HG02642 (cell line): Measurements from ENCODE around the gene KHNYN.
"Not testable (repeated sequence)": the region's sequence is repeated elsewhere in the genome, so short reads cannot be mapped to it uniquely, and the experiment has no call there.

Experiments used
- ATAC-seq: cut with Tn5 transposase; IDR thresholded peaks from one replicate; pipeline ENCODE4 v1.9.1; 2021; ENCODE audit warnings: mild to moderate bottlenecking; ENCODE audit not compliant: unreplicated experiment, poor library complexity

KHNYN gene

DNA sequence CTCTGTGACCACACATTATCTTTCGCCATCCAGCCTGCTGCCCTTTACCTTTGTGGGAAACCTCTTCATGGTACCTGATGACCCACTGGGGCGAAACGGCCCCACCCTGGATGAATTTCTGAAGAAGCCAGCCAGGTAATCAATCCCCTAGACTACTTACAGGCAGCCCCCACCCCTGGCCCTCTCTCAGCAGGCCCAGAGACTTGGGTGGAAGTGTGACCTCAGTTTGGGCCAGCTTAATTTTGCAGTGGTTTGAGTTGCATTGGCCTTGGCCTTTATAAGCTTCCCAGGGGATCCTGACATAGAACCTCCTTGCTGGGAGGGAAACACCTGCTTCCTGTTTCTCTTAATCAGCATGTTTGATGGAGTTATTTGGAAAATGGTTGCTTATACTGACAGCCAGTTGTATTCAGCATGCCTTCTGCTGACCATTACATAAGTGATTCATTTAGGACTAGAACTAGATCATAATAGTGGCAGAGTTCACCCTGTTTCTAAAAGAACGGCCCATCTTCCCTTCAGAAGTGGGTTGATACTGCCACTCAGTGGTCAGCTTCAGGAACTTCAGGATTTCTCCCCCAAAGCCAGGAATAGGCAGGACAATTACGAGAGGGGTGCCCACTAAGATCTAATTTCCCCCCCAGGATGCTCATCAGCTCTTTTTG, 6.7 kb downstream of the KHNYN start:
- no peak for ATAC-seq

DNA sequence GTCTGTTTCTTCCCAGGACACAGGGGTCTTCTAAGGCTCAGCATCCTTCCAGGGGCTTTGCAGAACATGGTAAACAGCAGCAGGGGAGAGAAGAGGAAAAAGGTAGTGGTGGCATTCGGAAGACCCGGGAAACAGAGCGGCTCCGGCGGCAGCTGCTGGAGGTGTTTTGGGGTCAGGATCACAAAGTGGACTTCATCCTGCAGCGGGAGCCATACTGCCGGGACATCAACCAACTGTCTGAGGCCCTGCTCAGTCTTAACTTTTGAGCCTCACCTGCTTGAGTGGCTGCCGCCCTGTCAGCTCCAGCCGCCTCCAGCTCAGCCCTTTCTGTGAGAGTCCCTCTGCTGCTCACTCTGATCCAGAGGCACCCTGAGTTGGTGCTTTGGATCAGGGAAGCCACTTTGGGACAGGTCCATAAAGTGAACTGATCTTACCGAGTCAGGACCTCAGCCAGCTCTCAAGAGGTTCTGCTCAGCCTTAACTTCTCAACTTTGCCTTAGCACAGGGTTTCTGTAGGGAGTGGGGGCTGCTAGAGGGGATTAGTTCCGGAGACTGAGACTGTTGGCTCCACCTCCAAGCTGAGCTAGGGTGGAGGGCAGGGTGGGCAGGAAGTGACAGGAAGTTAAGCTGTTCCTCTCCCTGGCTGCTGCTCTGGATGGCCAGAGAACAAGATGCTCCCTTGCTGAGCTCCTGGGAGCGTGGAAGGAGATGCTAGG, 7.4 kb downstream of the KHNYN start:
- ATAC-seq, result no peak

DNA sequence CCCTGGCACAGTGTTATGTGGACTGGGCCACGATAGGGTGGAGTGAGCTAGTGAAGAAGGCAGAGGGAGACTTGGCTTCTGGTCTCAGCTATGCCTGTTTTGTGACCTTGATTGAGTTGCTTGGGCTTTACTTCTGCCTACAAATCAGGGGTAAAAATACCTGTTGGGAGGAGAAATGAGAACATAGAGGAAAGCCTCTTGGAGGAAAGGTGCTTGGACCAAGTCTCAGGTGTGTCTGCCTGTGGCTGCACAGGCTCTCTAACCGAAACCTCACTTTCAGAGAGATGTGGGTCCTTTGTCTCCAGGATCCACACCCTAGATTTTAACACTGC, 7.9 kb downstream of the KHNYN start:
- ATAC-seq, result no peak

DNA sequence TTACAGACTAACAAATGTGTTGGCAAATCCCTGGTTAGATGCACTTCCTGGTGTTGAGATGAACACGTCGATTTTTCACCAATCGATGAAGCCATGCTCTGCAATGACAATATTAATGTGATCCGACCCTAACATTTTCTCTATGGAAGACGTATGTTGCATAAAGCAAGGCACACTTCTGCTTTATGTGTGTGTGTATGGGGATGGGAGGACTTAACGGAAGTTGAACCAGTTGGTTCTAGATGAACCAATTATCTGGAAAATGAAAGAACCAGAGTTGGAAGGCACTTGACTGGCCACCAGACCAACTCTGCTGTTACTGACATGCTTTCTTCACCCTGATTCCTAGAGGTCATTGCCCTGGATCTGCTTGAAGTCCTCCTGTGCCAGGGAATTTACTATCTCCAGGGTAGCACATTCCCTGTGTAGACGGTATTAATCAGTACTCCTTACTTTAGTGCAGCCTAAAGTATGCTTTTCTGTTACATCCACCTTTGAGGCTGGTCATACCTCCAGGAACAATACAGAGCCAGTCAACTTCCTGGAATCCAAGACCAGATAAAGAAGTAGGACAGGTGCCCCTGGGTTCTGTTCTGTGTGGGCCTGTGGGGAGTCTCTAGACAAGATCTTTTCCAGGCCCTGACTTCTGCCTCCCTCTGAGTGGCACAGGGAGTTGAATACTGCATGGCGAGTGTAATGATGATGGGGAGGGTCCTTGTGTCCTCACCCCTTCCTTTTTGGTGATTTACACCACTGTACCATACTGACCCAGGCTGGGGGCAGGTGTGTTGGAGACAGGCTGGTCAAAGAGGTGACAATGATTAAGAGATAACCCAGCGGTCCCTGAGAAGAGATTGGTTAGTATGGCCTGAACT, 8.7 kb downstream of the KHNYN start:
- ATAC-seq, result no peak

DNA sequence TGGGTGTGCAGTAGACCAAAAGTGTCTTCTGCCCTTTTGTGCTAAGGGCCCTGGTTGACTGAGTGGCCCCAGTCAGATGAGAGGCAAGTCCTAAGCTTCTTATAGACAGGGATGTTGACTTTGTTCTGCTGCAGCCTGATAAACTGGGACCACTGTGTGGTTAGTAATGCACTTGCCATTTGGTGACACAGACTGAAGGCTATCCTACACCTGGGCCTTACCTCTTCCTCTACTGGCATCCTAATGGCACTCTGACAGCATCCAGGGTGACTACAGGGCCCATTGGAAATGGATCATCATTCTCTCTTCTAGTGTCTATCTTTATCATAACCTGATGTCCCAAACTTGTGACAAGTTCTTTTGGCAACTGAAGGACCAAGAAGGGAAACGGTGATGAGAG, 9.5 kb downstream of the KHNYN start:
- ATAC-seq, result no peak

DNA sequence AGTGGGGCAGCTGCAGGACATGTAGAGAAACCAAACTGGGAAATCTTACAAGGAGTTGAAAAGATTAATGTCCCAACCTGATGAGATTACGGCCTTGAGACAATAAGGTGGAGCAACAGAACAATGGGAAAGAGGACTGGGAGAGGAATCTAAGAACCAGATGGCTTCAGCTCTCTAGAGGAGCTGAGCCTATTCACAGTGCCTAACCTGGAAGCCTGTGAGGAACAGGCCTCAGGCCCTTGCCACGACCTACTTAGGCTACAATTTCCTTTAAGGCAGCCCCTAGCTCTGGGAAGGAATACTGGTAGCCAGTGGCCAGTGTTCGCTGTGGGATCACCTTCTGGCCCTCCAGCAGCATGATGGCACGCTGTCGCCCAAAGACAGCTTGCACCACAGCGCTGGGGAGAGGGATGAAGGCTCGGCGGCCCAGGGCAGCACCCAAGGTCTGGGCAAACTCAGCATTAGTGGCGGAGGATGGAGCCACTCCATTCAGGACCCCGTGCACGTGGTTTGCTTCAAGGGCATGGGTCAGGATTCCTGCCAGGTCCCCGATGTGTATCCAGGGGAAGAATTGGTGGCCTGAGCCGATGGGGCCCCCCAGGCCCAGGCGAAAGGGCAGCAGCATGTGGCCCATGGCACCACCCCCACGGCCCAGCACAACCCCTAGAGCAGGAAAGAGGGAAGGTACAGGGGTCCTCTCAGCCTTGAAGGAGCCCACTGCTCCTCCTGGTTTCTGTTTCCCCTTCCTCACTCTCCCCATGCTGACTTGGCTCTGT, 10.3 kb downstream of the KHNYN start:
- ATAC-seq, result no peak

DNA sequence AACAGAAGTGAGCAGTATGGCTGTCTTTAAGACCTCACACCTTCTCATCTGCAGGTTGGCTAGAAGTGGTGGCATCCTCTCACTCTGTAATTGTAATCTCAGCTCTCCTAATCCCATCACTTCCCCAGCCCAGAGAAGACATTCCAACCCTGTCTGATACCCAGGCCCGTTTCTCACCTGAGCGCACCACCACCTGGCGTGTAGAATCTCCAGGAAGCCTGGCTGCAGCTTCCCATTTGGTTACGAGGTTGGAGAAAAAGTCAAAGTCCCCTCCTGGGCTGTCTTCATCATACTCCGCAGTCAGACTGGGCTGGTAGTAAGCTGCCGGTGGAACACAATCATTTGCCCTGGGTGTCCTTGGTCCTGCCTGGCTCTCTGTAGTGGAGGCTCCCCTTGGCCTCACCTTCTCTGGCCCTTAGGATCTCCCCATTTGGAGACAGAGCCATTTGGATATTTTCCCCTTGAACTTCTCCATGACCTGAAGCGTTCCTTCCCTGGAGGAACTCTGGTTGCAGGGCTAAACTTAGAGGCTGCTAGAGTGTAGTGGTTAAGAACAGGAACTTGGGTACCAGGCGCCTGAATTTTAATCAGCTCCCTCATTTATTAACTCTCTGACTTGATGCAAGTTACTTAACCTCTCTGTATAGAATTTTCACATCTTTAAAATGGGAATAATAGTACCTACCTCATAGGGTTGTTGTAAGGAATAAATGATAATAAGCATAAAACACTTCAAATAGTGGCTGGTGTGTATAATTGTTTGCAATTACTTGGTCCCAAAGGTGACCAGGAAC, 11.0 kb downstream of the KHNYN start:
- ATAC-seq, result no peak

DNA sequence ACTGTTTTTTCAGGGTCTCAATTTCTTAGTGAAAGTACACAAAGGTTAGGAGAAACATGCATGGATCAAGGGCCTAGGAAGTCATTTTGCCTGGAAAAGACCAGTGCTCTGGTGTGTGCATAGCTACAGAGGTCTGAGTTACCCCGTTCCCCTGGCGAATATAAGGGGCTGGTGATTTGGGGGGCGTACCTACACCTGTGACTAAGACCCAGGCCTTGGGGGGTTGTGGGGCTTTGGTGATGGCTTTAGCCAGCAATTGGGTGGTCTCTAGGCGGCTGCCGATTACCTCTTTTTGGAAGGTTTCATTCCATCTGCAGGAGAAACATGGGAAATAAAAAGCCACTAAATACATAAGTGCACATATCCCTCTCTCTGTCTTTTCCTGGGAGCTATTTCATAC, 11.7 kb downstream of the KHNYN start:
- no peak for ATAC-seq

DNA sequence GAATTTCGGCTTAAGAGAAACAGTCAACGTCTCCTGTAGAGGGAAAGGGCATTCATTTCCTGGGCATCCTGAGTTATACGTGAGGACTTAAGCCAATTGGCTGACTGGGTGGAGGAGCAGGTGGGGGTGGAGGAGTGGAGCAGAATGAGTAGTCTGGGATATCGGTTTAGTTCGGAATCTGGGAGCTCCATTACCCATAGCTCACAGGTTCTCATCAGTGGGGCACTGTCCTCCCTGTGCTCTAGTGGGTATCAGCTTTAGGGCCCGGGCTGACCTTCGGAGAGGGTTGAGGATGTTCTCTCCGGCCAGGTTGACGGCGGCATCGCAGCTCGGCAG, 12.1 kb downstream of the KHNYN start:
- no peak for ATAC-seq

DNA sequence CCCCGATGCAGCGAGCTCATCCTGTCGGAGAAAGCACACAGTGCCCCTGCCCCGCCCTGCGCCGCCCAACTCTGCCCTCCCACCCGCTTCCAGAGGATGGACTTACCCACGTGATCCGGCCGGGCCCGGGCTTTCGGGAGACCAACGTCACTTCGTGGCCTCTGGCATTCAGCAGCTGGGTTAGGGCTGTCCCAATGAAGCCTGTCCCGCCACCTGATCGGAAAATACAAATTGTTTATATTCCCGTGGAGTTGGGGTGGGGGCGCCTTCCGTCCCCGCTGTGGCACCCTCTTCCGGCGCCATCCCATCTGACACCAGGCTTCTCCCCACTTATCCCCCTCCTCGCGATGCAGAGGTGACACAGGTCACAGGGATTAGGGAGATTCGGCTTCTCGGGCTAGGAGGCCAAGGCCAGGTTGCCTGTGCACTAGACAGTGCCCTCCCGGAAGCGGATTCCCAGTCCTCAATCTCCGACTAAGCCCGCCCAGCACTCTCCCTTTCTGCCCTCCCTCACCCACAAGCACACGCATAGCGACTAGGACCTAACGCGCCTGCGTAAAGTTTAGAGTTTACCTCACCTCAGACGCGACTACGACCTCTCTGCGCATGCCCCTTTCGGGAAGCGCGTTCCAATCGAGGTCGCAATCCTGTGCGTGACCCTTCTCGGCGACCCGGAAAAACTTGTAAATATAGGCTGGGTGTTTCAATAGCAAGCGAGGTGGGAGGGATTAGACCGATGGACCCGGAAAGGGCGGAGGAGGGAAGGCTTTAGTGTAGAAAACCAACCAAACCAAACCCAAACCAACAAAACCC, 12.7 kb downstream of the KHNYN start, which contains the start of gene SDR39U1:
Gene SDR39U1, minus strand, starts transcription at position 537 of the 813 bp plus-strand sequence. Its CDS starts 7 bp downstream, at position 530.
- ATAC-seq, result peak; percentile 92

DNA sequence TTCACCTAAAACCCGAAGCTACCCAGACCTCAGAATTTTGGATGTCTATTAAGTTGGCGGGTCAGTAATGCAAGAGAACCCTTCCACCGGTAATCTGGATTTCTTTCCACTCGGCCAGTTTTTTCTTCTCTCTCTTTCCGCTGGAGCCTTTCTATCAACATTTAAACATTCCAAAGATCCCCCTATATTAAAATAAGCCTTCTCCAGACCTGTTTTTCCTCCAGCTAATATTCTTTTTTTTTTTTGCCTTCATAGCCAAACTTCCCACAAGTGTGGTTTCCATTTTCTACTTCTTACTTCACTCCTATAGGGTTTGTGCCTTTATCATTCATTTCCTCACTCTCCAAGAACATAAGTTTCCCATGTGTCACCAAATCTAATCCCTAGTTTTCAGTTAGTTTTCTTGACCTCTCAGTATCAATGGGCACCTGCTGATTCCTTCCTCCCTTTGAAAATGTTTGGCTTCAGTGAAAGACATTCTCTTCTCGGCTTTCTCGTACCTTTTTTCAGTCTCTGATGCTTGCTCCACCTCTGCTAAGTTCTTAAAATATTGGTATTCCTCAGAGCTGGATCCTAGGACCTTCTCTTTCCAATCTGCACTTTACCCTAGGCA, 13.4 kb downstream of the KHNYN start:
- no peak for ATAC-seq

DNA sequence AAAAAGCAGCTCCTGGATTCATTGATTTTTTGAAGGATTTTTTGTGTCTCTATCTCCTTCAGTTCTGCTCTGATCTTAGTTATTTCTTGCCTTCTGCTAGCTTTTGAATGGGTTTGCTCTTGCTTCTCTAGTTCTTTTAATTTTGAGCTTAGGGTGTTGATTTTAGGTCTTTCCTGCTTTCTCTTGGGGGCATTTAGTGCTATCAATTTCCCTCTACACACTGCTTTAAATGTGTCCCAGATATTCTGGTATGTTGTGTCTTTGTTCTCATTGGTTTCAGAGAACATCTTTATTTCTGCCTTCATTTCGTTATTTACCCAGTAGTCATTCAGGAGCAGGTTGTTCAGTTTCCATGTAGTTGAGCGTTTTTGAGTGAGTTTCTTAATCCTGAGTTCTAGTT, 21.1 kb downstream of the KHNYN start:
- not testable (repeated sequence) for ATAC-seq

DNA sequence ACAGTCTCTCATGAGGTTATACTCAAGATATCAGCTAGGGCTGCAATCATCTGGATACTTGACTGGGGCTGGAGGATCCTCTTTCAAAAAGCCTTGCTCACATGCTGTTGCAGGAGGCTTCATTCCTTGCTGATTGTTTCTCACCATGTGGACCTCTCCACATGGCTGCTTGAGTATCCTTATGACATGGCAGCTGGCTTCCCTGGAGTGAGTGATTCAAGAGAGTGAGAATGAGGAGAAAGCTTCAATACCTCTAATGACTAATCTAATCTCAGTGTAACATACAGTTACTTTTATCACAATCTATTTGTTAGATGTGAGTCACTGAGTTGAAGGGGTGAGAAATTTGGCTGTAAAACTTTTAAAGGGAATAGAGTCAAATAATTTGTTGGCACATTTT, 27.2 kb downstream of the KHNYN start:
- ATAC-seq, result no peak

DNA sequence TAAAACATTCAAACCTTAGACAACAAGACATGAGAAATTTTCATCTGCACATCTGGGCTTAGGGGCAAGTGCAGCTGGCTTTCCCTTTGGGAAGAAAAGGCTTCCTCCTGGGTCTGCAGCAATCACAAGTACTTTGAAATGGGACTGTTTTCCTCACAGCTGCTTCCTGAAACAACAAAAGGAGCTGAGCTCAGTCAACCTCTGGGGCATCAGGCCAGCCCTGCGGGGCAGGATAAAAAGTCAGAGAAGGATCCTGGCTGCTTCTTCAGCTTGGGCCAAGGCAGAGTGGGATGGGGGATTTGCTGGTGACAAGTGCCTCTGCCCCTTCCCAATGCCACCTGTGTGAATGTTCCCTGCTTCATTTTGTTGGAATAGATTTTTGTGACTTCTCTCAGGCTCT, 29.0 kb downstream of the KHNYN start:
- no peak for ATAC-seq

DNA sequence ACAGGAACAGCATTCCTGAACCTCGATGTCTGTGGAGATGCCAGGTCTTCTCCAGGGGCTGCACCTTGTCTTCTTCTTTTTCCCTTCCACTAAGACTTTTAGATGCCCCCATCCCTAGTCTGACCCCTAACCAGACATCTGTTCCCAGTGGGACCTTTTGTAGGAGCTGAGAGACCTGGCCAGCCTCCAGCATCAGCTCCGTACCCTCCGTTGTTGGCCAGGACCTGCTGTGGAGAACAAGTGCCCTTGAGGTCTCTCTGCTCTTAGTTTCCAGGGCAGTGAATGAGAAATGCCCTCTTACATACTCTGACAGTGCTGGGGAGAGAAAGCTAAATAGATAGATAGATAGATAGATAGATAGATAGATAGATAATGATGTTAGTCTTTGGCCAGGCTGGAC, 29.6 kb downstream of the KHNYN start:
- ATAC-seq, result no peak

DNA sequence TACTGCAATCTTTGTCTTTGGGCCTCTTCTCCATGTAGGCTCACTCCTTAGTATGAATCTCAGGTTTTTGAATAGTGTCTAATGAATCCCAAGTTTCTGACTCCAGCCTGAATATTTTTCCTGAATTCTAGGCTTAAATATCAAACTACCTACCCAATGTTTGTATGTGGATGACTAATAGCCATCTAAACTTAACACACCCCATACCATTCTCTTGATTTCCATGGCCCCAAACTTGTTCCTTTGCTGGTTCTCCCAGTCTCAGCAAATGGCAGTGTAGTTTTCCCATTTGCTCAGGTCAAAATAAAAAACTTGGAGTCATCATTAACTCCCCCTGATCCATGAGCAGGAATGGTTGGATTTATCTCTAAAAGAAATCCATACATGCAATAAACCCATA, 31.6 kb downstream of the KHNYN start:
- ATAC-seq, result no peak

DNA sequence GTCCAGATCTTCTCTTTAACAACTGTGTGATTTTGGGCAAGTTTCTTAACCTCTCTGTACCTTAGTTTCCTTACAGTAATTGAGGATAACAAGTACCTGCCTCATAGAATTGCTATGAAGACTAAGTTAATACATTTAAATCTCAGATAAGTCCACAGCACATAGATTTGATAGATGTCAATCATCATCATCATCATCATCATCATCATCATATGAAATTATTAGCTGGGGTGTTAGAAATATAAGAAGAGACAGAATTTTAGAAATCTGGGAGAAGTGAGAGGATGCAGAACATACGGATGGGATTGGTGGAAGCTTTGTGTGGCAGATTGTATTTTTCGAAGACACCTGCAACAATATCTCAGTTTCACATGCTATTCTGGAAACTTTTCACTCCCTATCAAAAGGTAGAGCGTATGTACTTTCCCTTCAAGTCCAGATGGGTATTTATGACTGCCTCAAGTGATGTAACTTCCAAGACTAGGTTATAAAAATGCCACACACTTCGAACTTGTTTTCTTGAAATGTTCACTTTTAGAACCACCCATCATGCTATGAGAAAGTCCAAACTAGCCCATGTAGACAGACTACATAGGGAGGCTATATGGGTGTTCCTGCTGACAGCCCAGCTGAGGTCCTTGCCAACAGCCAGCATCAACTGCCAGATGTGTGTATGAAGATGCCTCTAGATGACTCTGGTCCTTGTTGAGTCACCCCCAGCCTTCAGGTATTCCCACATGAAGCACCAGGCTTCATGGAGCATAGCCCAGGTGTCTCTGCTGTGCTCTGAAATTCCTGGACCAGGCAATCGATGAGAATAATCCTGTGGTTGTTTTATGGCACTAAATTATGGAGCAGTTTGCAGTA, 33.5 kb downstream of the KHNYN start:
- peak; percentile 44 for ATAC-seq
